ENCODE data around the gene AHDC1.
A peak's percentile ranks its signal among the peaks of the same experiment; 100 is the strongest.
"Not testable (repeated sequence)": the region's sequence is repeated elsewhere in the genome, so short reads cannot be mapped to it uniquely, and the experiment has no call there.

Gene AHDC1, protein sequence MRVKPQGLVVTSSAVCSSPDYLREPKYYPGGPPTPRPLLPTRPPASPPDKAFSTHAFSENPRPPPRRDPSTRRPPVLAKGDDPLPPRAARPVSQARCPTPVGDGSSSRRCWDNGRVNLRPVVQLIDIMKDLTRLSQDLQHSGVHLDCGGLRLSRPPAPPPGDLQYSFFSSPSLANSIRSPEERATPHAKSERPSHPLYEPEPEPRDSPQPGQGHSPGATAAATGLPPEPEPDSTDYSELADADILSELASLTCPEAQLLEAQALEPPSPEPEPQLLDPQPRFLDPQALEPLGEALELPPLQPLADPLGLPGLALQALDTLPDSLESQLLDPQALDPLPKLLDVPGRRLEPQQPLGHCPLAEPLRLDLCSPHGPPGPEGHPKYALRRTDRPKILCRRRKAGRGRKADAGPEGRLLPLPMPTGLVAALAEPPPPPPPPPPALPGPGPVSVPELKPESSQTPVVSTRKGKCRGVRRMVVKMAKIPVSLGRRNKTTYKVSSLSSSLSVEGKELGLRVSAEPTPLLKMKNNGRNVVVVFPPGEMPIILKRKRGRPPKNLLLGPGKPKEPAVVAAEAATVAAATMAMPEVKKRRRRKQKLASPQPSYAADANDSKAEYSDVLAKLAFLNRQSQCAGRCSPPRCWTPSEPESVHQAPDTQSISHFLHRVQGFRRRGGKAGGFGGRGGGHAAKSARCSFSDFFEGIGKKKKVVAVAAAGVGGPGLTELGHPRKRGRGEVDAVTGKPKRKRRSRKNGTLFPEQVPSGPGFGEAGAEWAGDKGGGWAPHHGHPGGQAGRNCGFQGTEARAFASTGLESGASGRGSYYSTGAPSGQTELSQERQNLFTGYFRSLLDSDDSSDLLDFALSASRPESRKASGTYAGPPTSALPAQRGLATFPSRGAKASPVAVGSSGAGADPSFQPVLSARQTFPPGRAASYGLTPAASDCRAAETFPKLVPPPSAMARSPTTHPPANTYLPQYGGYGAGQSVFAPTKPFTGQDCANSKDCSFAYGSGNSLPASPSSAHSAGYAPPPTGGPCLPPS (N-terminal part only)

DNA sequence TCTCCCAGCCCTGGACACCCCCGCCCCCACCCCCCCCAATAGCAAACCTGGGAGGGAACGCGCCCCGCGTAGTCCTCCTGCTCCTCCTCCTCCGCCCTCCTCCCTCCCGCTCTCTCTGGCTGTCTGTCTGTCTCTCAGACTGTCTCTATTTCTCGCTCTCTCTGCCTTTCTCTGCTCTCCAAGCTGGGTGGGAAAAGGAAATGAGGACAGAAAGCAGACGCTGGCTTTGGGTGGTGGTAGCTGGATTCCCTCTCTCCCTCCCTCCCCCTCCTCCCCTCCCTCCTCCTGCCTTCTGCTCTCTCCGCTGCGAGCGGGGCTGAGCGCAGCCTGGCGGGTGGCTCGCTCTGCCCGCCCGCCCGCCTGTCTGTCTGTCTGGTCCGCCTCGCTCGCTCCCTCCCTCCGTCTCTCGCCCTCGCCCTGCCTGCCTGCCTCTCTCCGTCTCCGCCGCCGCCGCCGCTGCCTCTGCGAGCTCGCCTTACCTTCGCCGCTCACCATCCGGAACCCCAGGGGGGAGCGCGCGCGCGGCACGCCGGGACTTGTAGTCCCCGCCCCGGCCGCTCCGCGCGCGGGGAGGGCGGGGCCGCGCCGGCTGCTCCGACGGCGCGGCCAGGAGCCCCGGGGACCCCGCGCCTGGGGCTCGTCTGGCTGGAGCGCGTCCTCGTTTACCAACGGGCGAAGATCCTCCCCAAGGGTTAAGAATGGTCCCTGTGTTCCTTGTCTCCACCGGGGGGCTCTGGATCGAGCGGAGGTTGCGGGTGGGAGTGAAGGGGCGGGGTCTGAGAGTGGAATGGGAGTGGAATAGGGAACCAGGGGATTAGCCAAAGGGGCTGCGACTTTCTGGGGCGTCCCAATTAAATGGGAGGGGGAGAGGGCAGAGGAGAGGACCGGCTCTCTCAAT is at the start of gene AHDC1:
AHDC1 (minus strand) TSS at position 464 of the 898 bp plus-strand sequence. CDS start 52,029 bp downstream, outside the sequence.
- DNase-seq (ENCODE audit: low read depth, low spot score), result peak; percentile 74

DNA sequence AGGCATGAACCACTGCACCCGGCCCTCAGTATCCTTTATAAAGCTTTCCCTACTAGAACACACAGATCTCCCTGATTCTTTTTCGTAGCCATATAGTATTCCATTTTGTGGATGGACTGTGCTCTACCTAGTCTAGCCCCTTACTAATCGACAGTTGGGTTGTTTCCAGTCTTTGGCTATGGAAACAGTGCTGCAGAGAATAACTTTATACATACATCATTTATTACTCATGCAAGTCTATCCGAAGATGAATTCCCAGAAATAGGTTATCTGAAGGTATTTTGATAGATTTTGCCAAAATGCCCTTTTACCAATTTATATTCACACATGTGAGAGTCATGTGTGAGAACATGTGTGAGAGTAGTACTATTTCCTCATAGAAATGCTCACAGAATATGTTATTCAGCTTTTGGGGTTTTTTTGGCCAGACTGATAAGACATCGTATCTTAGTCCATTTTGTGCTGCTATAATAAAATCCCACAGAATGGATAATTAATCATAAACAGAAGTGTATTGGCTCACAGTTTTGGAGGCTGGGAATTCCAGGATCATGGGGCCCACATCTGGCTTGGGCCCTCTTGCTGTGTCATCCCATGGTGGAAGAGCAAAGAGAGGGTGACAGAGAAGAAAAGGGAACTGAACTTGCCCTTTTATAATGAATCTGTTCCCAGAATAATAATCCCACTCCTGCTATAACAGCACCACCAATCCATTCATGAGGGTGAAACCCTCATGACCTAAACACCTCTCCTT is 48.3 kb upstream of the AHDC1 start:
- no peak for DNase-seq (ENCODE audit: low read depth, low spot score)

DNA sequence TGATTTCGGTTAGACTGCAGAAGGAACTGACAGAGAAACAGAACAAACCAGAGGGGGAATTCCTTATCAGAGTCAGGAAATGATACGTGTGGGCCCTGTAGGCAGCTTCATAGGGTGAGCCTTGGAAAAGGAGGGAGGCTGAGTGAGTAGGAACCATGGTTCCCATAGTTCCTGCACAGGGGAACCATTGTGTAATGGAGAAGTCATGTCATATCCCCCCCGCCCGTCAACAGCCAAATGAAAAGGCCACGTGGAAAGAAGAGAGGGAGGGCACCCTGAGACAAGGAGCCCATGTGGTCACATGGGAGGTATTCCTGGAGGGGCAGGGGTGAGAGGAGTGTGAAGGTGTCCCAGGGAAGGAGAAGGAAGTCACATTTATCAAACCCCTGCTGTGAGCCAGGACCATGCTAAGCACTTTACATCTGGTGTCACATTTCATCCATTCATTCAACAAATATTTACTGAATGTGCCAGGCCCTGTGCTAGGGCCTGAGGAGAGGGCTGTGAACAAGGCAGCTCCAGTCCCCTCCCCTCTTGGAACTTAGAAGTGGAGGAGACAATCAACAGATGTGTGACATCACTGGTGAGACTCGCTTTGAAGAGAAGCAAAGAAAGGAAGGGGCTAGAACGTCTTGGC is 46.7 kb upstream of the AHDC1 start:
- no peak for DNase-seq (ENCODE audit: low read depth, low spot score)

DNA sequence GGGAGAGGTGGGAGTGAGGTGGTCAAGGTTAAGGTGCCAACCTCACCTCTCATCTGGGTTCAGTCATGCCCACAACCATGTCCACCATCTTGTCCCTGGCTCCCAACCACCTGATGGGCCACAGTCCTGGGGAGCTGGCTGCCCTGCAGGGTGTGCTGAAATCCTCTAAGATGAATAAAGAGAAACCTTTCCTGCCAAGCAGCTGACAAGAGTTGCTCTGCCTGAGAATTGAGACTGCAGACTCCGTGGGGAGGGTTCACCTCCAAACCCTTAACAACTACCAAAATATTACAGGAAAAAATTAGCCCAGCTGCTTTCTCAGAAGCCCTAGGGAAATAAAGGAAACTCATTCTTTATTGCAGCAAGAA is 46.2 kb upstream of the AHDC1 start:
- no peak for DNase-seq (ENCODE audit: low read depth, low spot score)

DNA sequence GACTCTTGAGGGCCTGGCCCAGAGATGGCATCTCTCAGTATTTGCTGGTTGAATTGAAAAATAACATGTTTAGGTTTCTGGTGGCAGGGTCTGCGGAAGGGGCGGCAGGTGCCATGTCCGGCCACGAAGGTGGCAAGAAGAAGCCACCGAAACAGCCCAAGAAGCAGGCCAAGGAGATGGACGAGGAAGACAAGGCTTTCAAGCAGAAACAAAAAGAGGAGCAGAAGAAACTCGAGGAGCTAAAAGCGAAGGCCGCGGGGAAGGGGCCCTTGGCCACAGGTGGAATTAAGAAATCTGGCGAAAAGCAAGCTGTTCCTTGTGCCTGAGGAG is 45.3 kb upstream of the AHDC1 start:
- no peak for DNase-seq (ENCODE audit: low read depth, low spot score)

DNA sequence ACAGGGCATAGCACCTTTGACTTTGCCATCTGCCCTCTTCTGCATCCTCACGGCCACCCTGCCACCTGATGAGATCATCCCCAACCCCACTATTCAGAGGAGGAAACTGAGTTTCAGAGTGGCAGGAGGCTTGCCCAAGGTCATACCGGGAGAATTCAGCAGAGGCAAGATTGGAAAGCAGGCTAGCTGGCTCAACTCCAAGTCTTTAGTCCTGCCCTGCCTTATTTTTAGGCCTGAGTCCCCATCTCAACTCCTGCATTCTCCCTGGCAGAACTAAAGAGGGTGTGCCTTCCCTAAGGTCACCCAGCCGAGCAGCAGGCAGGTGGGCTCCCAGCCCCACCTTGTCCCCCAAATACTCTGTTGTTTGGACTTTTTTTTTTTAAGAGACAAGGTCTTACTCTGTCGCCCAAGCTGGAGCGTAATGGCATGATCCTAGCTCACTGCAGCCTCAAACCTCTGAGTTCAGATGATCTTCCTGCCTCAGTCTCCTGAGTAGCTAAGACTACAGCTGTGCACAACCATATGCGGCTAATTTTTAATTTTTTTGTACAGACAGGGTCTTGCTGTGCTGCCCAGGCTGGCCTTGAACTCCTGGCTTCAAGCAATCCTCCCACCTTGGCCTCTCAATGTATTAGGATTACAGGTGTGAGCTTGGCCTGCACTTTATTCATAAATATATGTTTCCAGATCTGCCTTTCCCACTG is 44.8 kb upstream of the AHDC1 start:
- DNase-seq (ENCODE audit: low read depth, low spot score), result no peak

DNA sequence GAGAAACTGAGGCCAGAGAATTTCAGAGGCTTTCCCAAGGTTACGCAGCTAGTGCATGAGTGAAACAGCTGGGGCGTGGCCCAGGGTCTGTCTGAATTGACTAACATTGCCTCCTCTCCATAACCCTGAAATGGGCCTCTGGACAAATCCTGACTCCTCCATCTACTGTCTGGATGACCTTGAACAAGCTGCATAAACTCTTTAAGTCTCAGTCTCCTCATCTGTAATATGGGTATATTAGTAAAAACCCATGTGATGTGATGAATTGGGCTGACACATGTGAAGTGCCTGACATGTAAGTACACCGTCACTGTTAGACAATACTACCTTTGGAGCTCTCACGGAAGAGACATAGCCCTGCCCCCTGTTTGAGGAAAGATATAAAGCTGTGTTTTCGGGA is 43.4 kb upstream of the AHDC1 start:
- DNase-seq (ENCODE audit: low read depth, low spot score), result no peak

DNA sequence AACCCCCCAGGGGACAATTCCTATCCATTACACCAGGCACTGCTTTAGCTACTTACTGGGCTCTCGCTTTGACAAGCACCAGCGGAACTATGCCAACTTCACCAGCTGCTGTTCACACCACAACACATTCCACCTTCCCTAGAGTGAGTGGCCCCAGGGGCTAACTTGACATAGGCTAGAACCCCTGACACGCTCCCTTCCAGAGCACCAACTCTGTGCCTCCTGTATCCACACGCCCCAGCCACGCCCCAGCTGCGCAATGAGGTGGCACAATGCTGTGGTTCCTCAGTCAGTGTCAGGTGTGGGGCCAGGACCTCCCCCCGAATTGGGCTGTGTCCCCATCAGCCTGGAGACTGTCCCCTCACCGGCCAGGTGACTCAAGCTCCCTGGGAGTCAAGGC is 42.7 kb upstream of the AHDC1 start:
- DNase-seq (ENCODE audit: low read depth, low spot score), result no peak

DNA sequence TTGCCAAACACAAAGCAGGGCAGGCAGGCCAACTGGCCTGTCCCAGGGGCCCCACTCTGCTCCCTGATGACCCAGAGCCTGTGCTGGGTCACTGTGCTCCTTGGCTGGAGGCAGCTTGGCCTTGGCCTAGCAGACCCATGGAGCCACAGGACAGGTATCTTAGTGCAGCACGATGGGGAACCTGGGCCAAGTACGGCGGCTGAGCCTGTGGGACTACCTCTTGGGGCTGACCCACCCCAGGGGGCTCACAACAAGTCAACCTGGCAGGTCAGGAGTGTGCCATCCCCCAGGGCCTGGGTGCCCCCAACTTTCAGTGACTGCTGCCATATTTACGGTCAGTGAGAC is 41.1 kb upstream of the AHDC1 start:
- no peak for DNase-seq (ENCODE audit: low read depth, low spot score)

DNA sequence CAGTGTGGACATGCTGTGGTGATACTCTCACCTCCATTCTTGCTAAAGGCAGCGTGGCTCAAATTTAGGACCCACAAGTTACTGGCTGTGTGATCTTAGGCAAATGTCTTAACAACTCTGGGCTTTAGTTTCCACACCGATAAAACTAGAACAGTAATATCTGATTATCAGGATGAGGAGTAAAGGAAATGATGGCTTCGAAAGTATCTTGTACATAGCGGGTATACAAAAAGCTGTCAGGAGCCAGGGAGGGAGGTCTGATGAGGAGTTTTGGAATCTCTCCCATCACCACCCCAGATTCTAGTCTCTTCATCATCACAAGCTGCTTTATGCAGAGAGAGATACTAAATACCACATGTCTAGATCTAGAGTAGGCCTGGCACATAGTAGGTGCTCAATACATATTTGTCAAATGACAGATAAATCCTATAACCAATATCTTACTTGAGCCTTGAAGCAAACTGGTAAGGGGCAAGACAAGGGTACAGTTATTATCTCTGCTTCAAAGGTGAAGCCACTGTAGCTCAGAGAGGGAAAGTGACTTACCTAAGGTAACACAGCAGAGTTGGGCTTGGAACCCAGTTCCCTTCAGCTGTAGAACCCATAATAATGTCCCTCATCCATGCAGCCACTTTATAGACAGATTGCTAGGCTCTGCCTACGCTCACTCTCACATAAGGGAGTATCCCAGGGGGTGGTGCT is 40.6 kb upstream of the AHDC1 start:
- DNase-seq (ENCODE audit: low read depth, low spot score), result no peak

DNA sequence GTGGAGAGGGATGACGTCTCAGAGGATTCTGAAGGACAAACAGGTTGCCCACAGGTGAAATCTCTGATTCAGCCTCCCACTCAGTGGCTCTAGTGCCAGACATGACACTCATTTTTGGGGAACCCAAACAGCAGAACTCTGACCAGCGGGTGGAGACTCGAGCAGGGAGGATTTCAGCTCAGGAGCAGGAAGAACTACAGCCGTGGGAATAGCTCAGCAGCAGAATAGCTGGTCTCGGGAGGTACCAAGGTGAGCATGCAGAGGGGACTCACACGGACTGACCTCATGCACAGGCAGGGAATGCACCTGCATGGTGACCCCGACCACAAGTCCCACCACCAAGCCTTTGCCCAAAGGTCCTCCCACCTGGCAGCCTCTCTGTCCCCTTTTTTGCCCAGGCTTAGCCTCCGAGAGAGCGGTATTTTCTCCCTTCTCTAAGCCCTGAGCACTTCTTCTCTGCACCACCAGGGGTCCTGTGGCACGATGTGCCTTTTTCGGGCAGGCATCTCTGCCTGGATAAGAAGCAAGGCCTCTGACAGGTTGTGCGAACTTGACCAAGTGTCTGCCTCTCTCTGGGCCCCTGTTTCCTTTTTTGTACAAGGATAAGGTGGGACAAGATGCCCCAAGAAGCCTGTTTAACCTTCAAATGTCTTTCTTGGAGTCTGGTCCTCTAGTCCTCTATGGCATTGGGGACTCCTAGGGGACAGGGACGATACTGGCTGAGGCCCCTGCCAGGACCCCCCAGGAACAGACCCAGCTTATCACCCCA is 39.8 kb upstream of the AHDC1 start:
- peak; percentile 42 for DNase-seq (ENCODE audit: low read depth, low spot score)

DNA sequence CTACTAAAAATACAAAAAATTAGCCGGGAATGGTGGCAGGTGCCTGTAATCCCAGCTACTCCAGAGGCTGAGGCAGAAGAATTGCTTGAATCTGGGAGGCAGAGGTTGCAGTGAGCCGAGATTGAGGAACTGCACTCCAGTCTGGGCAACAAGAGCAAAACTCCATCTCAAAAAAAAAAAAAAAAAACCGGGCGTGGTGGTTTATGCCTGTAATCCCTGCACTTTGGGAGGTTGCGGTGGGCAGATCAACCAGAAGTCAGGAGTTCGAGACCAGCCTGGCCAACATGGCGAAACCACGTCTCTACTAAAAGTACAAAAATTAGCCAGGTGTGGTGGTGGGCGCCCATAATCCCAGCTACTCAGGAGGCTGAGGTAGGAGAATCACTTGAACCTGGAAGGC is 36.6 kb upstream of the AHDC1 start:
- not testable (repeated sequence) for DNase-seq (ENCODE audit: low read depth, low spot score)

DNA sequence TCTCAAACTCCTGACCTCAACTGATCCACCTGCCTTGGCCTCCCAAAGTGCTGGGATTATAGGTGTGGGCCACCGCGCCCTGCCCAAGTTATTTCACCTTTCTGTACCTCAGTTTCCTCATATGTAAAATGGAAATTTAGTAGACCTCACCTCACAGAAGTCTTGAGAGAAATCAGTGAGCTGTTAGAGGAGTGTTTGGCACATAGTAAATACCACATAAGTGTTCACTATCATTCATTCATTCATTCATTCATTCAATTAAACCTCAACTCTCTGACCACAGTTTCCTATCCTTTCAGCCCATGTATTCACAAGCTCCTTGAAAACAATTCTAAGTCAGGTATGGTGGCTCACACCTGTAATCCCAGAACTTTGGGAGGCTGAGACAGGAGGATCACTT is 34.9 kb upstream of the AHDC1 start:
- no peak for DNase-seq (ENCODE audit: low read depth, low spot score)

DNA sequence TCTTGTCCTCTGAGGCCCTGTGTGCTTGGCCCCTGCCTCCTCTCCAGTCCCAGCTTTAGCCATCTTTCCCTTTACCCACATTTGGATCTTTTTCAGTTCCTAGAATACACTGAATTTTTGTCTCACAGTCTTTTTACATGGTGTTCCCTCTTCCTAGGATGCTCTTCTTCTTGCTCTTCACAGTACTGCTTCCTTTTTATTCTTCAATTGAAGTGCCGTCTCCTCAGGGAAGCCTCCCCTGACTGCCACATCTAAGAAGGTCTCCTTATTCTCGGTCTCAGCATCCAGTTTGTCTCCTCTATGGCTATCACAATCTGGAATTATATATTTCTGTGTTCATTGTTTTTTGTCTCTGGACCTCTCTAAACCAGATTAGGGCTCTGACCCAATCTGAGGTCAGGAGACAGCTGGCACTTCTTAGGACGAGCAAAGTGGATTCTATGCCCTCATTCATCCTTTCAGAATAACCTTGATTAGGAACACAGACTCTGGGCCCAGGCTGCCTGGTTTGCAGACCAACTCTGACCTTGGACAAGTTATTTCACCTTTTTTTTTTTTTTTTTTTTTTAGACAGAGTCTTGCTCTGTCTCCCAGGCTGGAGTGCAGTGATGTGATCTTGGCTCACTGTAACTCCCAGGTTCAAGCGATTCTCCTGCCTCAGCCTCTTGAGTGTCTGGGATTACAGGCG is 34.2 kb upstream of the AHDC1 start:
- DNase-seq (ENCODE audit: low read depth, low spot score), result no peak

DNA sequence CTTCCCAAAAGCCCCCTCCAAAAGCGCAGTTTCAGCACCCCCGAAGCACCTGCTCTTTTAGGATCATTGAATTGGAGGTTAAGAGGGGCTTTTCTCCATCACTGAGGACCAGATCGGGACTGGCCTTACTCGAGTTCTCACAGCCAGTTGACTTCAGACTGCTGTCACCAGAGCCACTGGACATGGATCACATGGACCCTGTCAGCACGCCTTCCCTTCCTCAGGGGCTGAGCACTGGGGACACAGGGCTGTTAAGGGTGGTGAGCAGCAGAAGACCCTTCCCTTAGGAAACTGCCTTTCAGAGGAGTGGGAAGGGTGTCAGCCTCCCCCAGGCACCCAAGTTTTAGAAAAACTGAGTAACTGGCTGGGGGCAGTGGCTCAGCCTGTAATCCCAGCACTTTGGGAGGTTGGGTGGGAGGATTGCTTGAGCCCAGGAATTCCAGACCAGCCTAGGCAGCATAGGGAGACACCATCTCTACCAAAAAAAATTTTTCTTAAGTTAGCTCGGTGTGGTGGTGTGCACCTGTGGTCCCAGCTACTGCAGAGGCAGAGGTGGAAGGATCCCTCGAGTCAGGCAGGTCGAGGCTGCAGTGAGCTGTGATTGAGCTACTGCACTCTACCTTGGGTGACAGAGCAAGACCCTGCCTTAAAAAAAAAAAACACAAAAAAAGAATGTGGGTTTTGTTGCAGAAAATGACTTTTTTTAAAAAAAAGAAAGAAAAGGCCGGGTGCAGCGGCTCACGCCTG is 31.6 kb upstream of the AHDC1 start:
- no peak for DNase-seq (ENCODE audit: low read depth, low spot score)

DNA sequence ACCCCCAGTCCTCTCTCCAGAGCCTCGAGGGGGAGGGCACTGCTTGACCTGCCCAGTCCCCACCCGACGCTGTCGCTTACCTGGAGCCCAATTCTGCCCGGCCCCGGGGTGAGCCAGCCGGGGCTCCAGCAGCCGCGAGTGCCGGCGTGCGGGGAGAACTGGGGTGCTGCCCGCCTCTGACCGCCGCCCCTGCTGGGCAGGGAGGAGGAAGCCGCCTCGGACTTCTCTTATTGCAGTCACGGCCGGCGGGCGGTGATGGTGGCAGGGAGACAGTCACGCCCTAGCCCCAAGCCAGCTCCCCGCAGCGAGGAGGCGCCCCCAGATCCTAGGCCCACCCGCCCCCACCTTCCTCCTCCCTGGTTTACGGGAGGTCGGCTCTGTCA is 31.0 kb upstream of the AHDC1 start, which contains the start of gene FGR:
FGR (minus strand) TSS at position 201 of the 383 bp plus-strand sequence. CDS start 11,269 bp downstream, outside the sequence.
- no peak for DNase-seq (ENCODE audit: low read depth, low spot score)
